HG03342 (cell line): ENCODE data around the gene PTH.

Source experiments
- ATAC-seq: cut with Tn5 transposase; IDR thresholded peaks from one replicate; pipeline ENCODE4 v1.9.1; 2021; ENCODE audit warnings: mild to moderate bottlenecking, moderate library complexity; ENCODE audit not compliant: unreplicated experiment

Gene PTH

DNA sequence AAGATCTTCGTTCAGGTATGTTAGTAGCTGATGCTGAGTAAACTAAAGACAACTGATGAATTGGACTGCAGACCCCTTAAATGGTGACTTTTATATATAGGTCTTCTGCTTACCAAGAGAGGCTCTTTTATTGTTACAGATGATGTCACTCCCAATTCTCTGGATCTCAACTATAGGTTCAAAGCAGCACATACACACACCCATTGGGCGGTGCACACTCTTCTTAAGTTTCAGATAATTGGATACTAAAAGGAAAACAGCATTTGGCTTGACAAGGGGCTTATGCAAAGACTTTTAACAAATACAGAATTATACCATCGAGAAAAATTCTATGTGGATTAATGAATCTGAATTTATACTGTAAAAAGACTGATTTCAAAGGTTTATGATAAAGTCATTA lies at the start of gene PTH:
TSS of gene PTH (minus strand) at position 69 of the 400 bp plus-strand sequence. CDS start 3,142 bp downstream, outside the sequence.
- ATAC-seq: no peak

DNA sequence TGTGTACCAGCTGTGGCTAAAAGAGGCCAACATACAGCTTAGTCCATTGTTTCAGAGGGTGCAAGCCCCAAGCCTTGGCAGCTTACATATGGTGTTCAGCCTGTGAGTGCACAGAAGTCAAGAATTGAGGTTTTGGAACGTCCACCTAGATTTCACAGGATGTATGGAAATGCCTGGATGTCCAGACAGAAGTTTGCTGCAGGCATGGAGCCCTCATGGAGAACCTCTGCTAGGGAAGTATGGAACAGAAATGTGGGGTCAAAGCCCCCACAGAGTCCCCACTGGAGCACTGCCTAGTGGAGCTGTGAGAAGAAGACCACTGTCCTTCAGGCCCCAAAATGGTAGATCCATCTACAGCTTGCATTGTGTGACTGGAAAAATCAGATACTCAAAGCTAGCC lies 42.2 kb upstream of the PTH start:
- ATAC-seq: no peak

DNA sequence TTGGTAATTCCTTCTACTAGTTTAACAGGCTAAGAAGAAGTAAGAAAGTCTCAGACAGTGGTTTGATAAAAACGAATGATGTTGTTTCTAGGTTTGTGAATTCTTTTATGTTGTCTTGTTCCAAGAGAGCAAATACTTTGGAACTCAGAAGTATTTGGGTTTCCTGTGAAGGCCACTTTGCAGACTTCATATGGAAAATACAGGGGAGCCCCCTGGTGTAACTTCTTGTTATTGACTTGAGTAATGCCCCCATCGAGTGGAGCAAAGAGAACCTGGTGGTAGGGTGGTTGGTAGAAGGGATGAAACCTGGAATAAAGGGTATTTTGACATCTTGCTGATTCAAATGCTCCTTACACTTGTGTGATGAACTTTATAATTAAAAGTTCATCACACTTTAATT lies 40.0 kb upstream of the PTH start:
- ATAC-seq: no peak

DNA sequence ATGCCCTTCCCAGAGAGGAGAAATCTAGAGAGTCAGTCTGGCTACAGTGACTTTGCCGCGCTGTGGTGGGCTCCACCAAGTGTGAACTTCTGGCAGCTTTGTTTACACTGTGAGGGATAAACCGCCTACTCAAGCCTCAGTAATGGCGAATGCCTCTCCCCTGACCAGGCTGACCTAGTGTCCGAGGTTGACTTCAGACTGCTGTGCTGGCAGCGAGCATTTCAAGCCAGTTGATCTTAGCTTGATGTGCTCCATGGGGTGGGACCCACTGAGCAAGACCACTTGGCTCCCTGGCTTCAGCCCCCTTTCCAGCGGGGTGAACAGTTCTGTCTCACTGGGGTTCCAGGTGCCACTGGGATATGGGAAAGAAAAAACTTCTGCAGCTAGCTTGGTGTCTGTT lies 38.6 kb upstream of the PTH start:
- no peak for ATAC-seq

DNA sequence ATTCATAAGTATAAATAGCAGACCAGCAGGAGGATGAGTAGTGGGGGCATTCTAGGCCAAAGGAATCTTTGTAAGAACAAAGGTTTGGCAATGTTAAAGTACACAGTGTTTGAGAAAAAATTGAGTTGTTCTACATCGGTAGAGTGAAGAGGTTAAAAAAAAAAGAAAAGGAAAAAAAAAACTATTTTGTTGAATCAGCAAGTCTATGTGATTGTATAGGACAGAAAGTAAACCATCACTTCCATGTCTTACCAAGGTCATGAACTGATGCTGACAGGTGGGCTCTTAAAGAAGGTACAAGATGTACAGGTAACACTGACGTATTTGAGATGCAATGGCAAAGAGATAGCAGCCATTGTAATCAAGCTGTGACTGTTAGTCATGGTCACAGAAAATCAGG lies 29.5 kb upstream of the PTH start:
- ATAC-seq: no peak

DNA sequence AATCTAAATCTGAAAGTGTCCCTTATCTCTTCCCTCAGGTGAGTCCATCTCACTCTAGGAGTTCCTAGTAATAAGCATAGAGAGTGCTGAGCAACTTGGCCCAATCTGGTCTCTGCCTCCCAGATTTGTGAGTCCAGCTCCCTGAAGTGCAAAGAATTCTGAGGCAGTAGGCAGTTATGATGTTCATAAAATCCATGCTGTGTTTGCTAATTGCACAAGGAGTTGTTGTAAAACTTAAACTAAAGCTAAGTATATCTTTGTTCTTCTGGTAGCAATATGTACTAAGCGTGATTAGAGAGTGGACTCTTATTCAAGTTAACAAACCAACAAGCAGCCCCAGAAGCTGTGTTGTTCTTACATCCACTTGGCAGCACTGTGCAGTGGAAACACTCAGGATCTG lies 7.6 kb upstream of the PTH start:
- ATAC-seq: no peak

DNA sequence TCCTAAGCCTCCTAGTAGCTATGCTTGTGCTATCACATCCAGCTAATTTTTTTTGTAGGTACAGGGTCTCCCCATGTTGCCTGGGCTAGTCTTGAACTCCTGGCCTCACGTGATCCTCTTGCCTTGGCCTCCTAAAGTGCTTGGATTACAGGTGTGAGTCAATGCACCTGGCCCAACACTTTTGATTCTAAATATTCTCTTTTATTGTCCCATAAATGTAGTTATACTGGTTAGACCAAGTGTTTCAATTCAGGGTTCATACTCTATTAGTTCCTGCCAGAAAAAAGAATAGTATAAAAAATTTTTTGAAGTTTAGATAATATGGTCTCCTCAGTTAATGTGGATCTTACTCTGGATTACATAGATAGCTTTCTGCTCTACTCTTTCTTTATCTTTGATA lies 6.7 kb upstream of the PTH start:
- ATAC-seq: no peak

DNA sequence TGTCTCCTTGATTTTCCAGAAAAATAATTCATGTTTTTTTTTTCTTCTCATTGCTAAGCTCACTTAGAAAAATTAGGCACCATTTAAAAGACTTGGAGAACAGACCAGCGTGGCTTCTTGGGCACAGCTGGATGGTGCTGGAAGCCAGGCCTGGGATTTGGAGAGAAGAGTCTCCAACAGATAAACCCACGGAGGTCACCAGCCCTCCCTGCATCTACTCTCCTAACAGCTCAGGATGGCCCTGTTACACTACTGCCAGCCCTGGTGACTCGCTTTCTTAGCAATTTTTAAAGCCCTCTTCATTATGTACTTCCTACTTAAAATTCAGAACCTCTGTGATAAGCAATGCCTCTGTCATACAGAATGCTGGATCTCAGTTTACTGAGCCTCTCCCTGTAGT lies 1.7 kb downstream of the PTH start:
- no peak for ATAC-seq

DNA sequence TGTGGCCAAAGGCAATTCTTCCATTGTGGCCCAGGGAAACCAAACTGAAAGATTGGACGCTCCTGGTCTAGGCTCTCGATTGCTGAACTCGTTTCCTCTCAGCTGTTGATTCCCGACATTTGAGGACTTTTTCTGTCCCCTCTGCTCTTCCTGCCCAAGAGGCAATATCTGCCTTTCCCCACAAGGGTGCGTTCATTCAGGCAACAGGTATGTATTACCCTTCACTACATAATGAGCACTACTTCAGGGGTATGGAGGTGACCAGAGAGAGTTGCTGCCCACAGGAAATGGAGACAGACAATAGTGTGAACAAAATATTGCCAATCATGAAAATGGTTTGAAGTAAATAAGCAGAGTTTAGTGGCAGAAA lies 8.2 kb downstream of the PTH start:
- no peak for ATAC-seq

DNA sequence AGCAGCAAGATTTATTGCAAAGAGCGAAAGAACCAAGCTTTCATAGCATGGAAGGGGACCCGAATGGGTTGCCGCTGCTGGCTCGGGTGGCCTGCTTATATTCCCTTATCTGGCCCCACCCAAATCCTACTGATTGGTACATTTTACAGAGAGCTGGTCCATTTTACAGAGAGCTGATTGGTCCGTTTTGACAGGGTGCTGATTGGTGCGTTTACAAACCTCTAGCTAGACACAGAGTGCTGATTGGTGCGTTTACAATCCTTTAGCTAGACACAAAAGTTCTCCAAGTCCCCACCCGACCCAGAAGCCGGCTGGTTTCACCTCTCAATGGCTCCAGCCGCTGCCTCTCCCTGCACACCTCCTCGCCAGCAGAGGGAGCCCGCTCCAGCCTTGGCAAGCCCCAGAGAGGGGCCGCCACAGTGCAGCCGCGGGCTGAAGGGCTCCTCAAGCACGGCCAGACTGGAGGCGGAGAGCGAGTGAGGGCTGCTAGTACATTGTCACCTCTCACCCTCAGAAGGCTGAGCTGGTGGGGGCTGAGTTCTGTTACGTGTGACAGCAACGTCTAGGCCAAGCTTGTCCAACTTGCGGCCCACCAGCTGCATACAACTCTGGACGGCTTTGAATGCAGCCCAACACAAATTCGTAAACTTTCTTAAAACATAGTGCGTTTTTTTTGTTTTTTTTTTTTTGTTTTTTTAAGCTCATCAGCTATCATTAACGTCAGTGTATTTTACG lies 8.7 kb downstream of the PTH start:
- no peak for ATAC-seq

DNA sequence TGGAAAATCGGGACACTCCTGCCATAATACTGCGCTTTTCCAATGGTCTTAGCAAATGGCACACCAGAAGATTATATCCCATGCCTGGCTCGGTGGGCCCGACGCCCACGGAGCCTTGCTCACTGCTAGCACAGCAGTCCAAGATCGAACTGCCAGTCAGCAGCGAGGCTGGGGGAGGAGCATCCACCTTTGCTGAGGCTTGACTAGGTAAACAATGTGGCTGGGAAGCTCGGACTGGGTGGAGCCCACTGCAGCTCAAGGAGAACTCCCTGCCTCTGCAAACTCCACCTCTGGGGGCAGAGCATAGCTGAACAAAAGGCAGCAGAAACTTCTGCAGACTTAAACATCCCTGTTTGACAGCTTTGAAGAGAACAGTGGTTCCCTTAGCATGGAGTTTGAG lies 15.6 kb downstream of the PTH start:
- ATAC-seq: no peak

DNA sequence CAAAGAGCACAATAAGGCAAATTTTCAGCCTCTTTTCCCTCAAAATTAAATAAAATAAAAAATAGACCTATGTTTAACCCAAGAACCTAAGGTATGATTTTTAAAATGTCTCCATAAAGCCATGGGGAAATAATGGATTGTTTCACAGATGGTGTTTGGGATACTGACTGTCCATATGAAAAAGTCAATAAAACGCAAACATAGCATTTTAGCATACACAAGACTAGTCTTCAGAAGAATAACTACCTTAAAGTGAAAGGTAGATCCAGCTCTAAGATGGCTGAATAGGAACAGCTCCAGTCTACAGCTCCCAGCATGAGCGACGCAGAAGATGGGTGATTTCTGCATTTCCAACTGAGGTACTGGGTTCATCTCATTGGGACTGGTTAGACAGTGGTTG lies 16.1 kb downstream of the PTH start:
- no peak for ATAC-seq

DNA sequence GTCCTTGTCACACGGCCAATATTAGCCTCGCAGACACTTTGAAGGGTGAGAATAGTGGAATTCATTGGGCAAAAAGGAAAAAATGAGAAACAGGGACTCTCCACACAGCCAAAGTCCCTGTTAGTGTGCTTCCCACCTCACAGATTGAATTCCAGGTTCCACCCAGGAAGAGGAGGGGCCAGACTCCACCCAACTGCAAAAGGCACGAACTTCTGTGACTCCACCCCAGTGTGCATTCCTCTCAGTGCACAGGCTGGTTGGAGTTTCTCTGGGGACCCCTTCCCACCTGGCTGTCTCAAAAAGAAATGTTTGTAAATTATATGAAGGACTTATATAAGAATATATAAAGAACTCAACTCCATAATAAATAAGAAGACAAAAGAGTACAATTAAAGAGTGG lies 20.7 kb downstream of the PTH start:
- ATAC-seq: no peak

DNA sequence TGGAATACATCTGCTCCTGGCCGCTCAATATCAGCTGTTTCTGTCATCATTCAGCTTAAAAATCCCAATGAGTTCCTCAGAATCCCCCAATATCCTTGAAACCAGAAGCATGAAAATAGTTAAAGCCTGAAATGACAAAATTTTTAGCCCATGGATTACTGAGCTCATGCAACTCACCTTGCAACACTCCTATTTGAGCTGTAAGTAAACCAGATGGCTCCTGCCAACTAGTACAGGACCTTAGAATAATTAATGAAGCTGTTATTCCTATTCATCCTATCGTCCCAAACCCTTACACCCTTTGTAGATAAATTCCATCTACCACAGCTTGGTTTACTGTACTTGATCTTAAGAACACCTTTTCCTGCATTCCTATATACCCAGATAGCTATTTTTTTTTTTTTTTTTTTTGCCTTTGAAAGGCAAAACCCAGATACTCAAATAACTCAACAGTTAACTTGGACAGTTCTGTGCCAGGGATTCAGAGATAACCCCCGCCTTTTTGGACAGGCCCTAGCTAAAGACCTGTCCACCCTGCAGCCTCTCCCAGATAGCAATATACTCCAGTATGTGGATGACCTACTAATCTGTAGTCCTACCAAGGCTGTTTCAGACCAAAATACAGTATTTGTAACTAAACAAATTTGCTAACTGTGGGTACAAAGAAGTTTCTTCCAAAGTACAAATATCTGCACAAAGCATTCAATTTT lies 22.6 kb downstream of the PTH start:
- ATAC-seq: no peak

DNA sequence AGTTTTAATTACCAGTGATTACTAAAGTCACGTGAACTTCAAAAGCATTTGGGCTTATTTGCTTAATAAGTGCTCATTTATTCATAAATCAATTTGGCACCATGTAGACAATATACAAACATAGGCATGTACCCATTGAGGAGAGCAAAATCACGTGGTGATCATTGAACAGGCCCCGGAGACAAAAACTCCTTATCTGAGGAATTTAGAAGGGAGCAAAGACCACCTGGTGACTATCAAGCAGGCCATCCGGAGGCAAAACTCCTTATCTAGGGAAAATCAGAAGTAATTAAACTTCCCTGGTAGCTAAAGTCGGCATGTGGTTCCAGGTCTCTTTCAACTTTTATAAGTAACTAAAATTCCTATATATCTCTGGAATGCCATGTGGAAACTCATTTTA lies 27.0 kb downstream of the PTH start:
- ATAC-seq: no peak

DNA sequence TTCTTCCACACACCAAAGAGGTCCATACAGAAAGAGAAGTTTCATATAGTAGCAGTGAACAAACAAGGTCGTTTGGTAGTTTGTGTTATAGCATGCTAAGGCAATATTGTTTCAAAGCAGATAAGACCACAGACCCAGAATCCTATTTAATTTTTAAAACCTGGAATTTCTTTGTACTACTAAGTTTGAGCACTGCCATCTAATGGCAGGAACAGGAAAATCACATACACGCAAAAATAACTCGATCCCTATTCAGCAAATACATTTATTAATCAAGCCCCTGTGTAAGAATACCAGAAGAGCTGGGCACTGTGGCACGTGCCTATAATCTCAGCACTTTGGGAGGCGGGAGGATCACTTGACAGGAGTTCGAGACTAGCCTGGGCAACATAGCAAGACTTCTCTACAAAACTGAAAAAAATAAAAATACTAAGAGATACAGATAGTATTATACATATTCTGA lies 29.9 kb downstream of the PTH start:
- no peak for ATAC-seq

DNA sequence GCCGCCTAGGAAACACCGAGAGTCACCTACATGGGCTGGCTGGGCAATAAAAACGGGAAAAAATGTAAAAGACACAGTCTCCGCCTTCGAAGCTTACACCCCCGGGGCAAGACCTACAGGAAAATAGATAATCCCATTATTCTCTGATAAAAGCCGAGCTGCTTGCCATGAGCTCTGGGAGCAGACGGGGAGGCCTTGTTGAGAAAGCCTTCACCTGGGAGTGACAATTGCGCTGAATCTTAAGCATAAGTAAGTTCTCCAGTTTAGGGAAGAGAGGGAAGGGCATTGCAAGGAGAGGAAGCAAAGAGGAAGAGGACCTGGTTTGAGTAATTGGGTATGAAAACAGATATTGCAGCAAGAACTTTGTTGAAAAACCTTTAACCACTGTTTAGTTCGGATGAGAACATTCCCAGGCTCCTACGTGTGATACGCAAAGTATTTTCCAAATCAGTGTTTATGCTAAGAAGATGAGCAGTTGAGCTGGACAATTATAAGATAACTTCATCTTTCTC lies 32.0 kb downstream of the PTH start:
- no peak for ATAC-seq

DNA sequence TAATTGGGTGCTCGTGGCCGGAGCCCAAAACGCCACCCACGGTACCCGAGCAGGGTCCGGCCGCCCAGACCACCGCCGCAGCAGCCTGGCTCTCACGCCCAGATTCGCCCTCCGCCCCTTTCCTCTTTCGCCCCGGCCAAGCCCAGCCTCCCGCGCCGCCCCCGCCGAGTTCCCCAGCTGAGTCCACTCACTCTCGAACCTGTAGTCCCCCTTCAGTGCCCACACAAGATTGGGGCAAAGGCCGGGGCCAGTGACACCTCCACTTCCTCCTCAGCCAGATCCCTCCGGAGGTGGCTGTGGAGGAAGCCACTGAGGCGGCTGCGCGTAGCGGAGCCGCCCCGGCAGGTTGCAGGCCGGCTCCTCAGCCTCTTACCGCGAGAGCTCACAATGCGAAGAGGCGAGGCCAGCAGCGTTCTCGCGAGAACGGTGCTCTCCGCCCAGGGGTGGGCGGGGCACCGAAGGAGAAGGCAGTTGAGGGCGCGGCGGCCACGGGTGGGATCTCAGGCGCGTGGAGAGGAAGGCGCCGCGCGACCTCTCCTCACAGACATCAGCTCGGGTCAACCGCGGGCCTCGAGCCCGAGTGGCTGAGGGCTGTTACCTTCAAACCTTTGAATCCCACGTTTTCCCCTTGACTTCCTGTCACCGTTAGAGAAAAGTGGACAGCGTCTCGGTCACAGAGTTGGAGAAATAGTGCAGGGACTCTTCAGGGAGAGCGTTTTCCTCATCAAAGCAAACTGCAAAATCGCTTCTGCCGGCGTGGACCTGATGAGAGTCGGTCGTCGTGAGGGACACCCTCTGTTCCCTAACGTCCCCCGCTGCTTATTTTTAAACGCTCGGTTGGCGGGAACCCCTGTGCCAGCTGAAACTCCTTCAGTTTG lies 32.7 kb downstream of the PTH start, which contains the start of gene BTBD10:
TSS of gene BTBD10 (minus strand) at position 322 of the 878 bp plus-strand sequence. CDS start 18,098 bp downstream, outside the sequence.
- ATAC-seq: peak; percentile 96

DNA sequence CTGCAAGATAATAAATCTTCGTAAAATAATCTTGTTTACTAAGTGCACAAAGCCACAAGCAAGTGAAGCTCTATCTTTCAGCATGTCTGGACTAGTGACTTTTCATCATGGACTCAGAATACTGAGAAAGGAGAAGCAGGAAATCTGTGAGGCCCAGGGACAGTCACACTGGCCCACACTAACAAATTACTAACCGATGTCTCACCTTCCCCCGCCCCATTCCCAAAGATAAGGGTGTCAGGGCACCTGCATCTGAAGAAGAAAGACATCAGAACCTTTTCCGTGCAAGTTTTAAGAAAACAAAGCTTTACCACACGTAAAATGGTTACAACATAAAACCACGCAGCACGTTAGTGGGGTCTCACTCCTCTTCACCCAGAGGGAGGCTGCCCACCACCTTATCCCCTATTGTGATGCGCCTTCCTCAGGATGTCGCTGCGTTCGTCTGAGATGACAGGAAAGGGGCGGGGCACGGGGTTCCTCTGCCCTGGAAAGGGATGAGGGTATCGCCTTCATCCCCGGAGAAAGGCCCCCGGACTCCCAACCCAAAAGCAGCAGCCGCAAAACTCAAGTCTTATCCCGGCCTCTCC lies 33.4 kb downstream of the PTH start:
- ATAC-seq: peak; percentile 34

DNA sequence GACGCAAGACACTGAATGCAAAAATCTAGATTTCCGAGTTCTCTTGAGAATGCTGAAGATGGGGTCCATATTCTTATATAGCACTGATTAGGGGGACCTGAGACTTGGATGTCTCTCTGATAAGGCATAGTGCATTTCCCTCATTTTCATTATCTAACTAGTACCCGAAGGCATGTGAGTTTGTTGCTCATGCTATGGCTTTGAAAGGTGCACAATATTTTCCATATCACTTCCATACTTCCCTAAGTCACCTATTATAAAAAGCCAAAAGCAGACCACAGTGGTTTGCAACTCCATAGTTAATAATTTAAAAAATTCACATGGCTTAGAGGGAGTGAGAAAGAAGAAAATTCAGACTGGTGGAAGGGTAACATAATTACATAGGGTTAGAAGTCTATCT lies 34.5 kb downstream of the PTH start:
- no peak for ATAC-seq

DNA sequence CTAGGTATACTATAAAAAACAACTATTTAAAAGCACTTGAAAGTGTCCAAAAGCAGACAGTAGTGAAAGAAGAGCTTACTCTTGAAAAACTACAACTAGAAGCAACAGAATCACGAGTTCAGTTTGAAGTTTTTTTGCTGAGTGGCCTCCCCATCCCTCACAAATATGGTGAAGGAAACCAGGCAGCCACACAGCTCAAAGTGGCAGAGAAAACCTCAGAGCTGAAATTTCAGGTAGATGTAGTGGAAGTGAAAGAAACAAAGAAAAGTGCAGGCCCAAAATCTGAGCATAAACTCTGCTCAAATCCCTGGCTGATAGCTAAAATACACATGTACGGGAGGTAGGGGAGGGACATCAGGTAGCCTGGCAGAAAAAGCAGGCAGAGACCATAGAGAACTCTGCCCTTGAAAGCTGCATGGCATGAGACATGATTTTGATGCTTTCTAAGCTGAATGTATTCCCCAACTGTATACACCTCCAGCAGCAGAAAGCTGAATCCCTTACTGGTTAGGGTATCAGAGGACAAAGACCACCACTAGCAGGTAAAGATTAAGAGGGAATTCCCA lies 44.9 kb downstream of the PTH start:
- ATAC-seq: no peak
